MG63 (cell line): ENCODE data around the gene TEDC2. TPM values are rescaled to one million over a fixed set of nuclear protein-coding genes. Genes with fewer than 3 reads are reported as not detected.

Experiments
- DNase-seq: peaks from one replicate; pipeline ENCODE4 v3.0.0-alpha.2; 2020
- H3K27me3 ChIP-seq: fragments of 250-450 bp; sonication (Bioruptor Pico); 2 replicates; pipeline ENCODE4 v1.5.1; 2020; ENCODE audit warnings: mild to moderate bottlenecking, moderate library complexity
- H3K36me3 ChIP-seq: fragments of 250-450 bp; sonication (Bioruptor Pico); 2 replicates; pipeline ENCODE4 v1.5.1; 2020; ENCODE audit warnings: mild to moderate bottlenecking, moderate library complexity
- H3K4me3 ChIP-seq: fragments of 250-450 bp; sonication (Bioruptor Pico); 2 replicates; pipeline ENCODE4 v1.5.1; 2020; ENCODE audit warnings: mild to moderate bottlenecking, moderate library complexity
- H3K9me3 ChIP-seq: fragments of 250-450 bp; sonication (Bioruptor Pico); 2 replicates; pipeline ENCODE4 v1.5.1; 2020; ENCODE audit warnings: mild to moderate bottlenecking, moderate library complexity
- total RNA-seq: library from RNA; depleted of rRNA; stranded (reverse); fragments of >200 nt; shearing (Covaris generic); gene quantifications from 2 replicates; pipeline ENCODE4 v1.2.3, GENCODE V29; 2014; ENCODE audit warnings: low replicate concordance

TEDC2 gene
- total RNA-seq, 1 experiment from 2014 or later, result 38.6 TPM

DNA sequence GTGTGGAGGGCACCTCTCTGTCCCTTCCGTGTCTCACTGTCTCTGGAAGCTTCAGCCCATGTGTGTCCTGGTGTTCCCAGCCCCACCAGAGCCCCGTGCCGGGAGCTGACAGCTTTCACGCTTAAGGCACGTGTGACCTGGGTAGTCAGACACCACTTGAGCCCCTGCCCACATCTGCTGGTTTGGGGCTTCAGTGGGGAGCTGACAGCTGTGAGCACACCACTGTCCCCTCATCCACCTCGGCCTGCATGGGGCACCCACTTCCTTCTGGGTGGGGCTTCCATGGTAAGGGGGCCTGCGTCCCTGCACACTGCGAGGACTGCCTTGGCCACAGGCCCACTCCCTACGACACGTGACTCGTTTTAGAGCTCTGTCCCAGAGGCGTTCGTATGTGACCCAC lies 2.6 kb upstream of the TEDC2 start:
- peaks cover 68% of the 10 kb centered on the region for H3K36me3 ChIP-seq

DNA sequence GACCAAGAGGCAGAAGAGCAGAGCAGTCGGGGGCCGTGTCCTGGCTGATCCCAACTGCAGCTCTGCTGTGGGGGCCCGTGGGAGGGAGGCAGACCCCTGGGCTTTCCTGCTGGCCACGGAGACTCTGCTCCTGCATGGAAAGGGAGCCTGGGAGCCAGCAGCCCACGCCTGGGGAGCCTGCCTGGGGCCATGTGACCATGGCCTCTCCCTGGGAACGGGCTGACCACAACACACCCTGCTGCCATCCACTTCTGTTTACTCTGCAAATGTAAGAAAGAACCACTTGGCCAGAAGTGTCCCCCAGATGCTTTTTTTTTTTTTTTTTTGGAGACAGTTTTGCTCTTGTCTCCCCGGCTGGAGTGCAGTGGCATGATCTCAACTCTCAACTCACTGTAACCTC lies 2.0 kb upstream of the TEDC2 start:
- Histone ChIP-seq H3K9me3 (no peaks in the 10 kb centered on the region), H3K4me3 (no peak overlapping the region), H3K27me3 (no peaks in the 10 kb centered on the region), H3K36me3 (peaks cover 62% of the 10 kb centered on the region)
- no peak for DNase-seq

More for the DNA sequence above, 2.6 kb upstream of the TEDC2 start:
- H3K27me3 ChIP-seq, result no peaks in the 10 kb centered on the region
- DNase-seq, result no peak
- no peak overlapping the region for H3K4me3 ChIP-seq
- H3K9me3 ChIP-seq, result no peaks in the 10 kb centered on the region

DNA sequence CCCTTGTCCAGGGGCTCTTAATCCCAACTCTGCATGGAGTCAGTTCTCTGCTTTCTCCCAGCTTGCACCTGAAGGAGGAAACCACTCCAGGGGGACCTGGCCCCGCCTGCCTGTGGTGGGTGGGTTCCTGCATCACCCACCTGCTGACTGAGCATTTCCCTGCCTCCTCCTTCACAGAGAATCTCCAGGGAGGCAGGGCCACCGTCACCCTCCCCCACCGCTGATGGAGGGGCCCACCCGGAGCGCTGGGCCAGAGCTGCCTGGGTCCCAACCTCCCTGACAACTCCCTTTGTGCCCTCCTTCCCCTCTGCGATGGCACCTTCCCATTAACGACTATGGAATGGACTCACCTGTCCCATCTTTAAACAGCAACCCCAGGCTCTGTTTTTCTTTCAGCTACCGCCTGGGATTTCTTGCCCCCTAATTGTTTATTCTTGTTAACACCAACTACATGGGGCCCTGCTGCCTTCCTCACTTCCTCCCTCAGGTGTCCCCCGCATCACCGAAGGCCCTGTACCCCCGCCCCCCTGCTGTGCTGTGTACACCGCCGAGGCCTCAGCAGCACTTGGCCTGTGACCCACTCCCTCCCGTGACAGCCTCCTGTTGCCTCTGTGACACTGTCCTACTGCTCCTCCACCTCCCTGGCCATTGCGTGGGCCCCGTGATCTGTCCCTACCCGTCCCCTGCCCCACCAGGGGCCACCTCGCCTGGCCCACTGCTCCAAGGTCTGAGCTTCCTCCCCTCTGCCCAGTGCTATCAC lies 842 bp upstream of the TEDC2 start:
- peaks cover 51% of the 10 kb centered on the region for H3K36me3 ChIP-seq
- DNase-seq, result no peak

DNA sequence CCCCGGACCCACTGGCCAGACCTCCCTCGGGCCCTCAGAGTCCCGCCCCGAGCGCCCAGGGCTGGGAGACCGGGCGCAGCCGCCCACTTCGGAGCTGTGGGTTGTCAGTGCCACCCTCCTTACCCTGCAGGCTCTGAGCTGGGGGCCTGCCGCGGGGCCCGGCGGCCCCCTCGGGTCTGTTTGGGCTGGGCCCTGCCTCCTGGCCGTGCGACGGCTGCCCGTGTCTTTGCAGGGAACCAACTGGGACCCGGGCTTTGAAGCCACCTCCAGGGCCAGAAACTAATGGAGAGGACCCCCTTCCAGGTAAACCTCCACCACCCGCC lies 443 bp downstream of the TEDC2 start:
- DNase-seq, result no peak
- Histone ChIP-seq H3K9me3 (no peaks in the 10 kb centered on the region), H3K36me3 (peaks cover 38% of the 10 kb centered on the region), H3K4me3 (peak overlapping the region; percentile 60), H3K27me3 (no peaks in the 10 kb centered on the region)

More for the DNA sequence above, 842 bp upstream of the TEDC2 start:
- no peaks in the 10 kb centered on the region for H3K27me3 ChIP-seq
- H3K4me3 ChIP-seq, result peak overlapping the region; percentile 60
- H3K9me3 ChIP-seq, result no peaks in the 10 kb centered on the region

DNA sequence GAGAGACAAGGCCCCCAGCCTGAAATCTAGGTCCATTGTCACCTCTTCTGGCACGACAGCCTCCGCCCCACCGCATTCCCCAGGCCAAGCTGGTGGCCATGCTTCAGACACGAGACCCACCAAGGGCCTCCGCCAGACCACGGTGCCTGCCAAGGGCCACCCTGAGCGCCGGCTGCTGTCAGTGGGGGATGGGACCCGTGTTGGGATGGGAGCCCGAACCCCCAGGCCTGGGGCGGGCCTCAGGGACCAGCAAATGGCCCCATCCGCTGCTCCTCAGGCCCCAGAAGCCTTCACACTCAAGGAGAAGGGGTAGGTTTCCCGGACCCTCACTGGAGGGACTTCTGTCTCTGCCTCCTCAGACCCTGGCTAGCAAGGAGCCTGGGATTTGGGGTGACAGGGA lies 1.0 kb downstream of the TEDC2 start:
- H3K27me3 ChIP-seq, result no peaks in the 10 kb centered on the region
- H3K4me3 ChIP-seq, result peak overlapping the region; percentile 60
- DNase-seq, result no peak
- H3K9me3 ChIP-seq, result no peaks in the 10 kb centered on the region
- H3K36me3 ChIP-seq, result peaks cover 32% of the 10 kb centered on the region

DNA sequence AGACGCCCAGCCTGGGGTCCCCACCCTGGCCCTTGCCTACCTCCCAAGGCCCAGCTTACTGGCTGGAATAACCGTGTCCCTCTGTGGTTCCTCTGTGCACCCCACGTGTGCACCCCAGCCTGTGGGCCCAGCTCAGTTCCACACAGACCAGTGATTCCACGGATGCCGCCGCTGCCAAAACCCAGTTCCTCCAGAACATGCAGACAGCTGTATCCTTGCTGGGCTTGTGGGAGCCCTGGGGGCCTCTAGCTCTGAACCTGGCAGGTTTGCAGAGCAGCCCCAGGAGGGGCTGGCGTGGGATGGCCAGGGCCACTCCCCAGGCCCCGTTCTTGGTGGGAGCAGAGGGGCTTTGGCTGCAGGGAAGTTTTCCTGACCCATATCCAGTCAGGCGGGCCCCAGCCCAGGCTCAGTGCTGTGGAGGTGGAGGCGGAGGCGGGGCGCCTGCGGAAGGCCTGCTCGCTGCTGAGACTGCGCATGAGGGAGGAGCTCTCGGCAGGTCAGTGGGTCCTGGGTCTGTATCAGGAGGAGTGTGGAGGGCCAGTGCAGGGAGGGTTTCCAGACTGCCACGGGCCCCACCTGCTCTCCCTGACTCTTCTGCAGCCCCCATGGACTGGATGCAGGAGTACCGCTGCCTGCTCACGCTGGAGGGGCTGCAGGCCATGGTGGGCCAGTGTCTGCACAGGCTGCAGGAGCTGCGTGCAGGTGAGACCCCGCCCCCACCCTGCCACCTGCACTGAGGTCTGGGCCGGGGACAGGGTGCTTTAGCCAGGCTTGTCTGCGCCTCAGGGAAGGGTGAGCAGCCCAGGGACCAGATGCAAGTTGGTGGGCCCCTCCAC lies 2.3 kb downstream of the TEDC2 start:
- Histone ChIP-seq H3K27me3 (no peaks in the 10 kb centered on the region), H3K9me3 (no peaks in the 10 kb centered on the region), H3K36me3 (peaks cover 19% of the 10 kb centered on the region), H3K4me3 (no peak overlapping the region)
- no peak for DNase-seq

DNA sequence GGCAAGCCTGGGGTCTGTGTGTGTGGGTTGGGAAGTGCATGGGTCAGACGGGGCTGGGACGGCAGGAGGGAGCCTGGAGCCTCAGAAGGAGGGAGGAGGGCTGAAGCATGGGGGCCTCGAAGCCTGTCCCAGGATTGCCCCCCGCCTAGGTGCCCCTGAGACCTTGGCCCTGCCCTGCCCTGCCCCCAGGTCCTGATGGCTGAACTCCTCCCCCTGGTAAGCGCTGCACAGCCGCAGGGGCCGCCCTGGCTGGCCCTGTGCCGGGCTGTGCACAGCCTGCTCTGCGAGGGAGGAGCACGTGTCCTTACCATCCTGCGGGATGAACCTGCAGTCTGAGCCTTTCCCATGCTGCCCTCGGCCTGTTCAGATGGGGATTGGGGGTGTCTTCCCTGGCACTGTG lies 4.4 kb downstream of the TEDC2 start:
- no peak for DNase-seq
- Histone ChIP-seq H3K9me3 (no peaks in the 10 kb centered on the region), H3K36me3 (peaks cover 13% of the 10 kb centered on the region), H3K4me3 (no peak overlapping the region), H3K27me3 (no peaks in the 10 kb centered on the region)

DNA sequence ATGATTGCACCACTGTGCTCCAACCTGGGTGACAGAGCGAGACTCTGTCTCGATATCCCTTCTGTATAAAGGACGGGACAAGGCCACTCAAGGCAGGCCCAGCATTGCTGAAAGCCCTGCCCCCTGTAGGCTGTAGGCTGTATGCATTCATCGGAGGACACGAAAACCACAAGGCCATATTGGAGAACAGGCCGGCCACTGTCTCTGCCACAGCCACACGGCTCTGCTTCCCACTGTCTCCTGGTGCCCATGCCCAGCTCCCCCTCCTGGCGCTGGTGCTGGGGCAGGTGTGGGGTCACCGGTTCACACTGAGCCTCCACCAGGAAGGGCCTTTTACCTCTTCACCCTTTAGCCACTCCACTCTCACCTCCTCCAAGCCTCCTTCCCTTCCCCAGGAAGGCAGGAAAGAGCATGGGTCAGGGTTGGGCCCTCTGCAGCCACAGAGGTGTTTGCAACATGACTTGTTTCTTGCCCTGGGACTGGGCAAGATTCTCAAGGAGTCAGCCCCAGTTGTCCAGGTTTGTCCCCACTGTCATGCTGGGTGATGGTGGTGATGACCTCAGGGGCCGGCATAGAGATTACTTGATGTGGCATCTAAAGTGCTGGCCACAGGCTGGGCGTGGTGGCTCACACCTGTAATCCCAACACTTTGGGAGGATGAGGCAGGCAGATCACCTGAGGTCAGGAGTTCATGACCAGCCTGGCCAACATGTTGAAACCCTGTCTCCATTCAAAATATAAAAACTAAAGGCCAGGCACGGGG lies 5.9 kb downstream of the TEDC2 start:
- Histone ChIP-seq H3K9me3 (no peaks in the 10 kb centered on the region), H3K36me3 (peaks cover 10% of the 10 kb centered on the region), H3K4me3 (no peak overlapping the region), H3K27me3 (no peaks in the 10 kb centered on the region)
- no peak for DNase-seq

DNA sequence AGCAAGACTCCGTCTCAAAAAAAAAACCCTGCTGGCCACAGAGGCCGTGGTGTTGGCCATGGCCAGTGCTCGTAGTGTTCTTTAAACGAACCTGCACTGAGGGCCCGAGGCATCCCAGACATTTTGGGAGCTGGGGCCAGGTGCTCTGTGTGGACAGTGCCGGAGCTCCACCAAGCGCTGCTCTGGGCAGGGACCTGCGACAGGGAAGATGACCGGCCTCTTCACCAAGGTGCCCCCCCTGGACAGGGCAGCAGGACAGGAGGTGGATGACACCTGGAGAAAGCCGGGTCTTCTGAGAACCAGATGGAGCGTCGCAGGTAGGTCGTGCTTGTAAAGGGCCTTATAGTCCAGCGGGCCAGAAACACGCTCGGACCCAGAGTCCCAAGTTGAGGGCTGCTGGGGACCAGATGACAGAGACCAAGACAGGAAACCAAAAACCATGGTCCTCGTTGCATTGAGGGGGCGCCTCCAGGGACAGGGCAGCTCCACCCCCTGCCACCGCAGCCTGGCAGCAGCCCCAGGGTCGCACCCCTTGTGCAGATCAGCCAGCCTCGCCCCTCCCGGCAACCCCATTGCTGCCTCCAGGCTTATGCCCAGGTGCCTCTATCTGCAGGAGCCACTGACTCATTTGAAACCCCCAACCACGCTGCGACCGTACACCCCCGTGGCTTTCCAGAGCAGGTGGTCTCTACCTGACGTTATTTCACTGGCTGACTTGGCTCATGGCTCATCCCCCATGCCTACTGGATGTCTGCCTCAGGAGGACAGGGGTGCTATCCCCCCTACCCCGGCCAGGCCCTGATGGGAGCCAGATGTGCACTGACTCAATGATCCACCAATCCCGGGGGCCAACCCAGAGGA lies 7.0 kb downstream of the TEDC2 start:
- H3K27me3 ChIP-seq, result no peaks in the 10 kb centered on the region
- H3K4me3 ChIP-seq, result no peak overlapping the region; the same call in 1 of the 2 replicates
- no peaks in the 10 kb centered on the region for H3K9me3 ChIP-seq
- peaks cover 4% of the 10 kb centered on the region for H3K36me3 ChIP-seq
- no peak for DNase-seq

DNA sequence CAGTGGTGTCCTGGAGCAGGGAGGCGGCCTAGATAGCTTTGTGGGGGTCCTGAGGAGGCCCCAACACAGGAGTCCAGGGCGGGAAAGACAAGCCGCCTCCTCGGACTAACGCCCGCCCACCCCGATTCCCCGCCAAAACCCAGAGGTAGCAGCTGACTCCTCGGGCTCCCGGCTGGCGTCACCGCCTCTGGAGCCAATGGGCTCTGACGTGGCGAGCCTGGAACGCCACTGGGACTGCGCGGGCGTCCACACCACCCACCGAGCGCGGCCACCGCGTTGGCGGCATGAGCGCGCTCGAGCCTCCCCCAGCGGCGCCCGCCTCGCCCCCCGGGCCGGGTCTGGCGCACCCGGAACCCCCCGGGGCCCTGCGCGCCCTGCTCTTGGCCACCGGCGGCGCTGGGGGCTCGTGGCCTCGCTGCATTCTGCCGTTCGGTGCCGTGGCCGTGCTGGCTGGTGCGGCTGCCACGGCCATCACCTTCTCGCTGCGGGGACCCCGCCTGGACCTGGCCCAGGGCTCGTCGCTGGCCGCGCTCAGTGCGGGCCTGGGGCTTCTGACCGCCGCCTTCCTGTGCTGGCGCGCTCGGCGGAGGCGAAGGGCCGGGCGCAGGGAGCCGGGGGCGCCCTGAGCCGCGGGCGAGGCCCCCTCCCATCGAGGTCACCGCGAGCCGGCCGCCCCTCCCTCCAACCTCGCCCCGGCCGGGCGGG lies 7.8 kb downstream of the TEDC2 start:
- H3K4me3 ChIP-seq, result peak overlapping the region; percentile 36
- H3K27me3 ChIP-seq, result no peaks in the 10 kb centered on the region
- H3K36me3 ChIP-seq, result no peaks in the 10 kb centered on the region
- DNase-seq, result peak; percentile 91
- no peaks in the 10 kb centered on the region for H3K9me3 ChIP-seq

DNA sequence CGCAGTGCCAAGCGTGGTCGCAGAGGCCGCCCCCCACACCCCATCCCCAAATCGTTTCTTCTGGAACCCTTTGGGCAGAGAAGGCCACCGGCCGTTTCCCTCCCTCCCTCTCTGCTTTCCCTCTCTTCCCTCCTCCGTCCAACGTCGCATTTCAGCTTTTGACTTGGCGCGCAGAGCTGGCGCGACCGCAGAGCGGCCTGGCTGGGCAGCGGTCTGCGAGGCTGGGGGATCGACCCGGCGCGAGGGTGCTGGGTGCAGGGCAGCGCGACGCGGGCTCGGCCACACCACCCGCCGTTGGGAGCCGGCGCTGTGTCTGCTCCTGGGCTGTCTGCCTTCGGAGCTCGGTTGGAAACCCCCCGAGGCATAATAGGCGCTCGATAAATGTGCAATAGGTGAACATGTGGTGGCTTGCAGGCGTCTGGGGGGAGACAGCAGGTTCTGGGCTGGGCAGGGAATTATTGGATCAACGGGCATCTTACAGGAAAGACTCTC lies 8.4 kb downstream of the TEDC2 start:
- H3K27me3 ChIP-seq, result no peaks in the 10 kb centered on the region
- peak; percentile 49 for DNase-seq
- peak overlapping the region; percentile 36 for H3K4me3 ChIP-seq
- H3K9me3 ChIP-seq, result no peaks in the 10 kb centered on the region
- H3K36me3 ChIP-seq, result no peaks in the 10 kb centered on the region

DNA sequence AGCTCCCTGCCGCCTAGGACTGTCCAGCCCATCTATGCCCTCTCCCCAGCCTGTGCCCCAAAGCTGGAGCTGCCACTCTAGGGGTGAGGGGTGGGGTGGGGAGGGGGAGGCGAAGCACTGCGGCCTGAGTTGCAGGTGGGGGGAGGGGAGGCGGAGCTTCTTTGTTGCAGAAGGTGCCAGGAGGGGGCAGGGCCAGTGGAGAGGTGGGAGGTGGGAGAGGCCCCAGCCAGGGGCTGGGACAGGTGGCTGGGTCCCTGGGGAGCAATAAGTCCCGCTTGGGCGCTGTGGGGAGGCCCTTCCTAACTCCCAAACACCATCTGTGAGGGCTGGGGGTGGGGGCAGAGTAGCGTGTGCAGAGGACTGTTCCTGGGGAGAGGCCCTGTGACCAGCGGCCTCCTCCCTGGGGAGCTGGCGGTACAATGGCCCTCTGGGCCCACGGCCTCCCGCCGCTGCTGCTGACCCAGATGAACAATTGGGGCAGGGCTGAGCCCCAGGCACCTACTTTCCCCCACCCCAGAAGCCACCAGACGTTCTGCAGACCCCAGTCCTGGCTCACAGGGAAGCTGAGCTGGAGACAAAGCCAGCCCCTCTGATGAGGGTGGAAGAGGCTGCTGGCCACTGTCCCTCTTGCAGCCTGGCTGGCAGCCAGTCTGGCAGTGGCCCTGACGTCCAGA lies 9.0 kb downstream of the TEDC2 start:
- Histone ChIP-seq H3K9me3 (no peaks in the 10 kb centered on the region), H3K27me3 (no peaks in the 10 kb centered on the region), H3K36me3 (no peaks in the 10 kb centered on the region), H3K4me3 (peak overlapping the region; percentile 36)
- DNase-seq, result no peak

DNA sequence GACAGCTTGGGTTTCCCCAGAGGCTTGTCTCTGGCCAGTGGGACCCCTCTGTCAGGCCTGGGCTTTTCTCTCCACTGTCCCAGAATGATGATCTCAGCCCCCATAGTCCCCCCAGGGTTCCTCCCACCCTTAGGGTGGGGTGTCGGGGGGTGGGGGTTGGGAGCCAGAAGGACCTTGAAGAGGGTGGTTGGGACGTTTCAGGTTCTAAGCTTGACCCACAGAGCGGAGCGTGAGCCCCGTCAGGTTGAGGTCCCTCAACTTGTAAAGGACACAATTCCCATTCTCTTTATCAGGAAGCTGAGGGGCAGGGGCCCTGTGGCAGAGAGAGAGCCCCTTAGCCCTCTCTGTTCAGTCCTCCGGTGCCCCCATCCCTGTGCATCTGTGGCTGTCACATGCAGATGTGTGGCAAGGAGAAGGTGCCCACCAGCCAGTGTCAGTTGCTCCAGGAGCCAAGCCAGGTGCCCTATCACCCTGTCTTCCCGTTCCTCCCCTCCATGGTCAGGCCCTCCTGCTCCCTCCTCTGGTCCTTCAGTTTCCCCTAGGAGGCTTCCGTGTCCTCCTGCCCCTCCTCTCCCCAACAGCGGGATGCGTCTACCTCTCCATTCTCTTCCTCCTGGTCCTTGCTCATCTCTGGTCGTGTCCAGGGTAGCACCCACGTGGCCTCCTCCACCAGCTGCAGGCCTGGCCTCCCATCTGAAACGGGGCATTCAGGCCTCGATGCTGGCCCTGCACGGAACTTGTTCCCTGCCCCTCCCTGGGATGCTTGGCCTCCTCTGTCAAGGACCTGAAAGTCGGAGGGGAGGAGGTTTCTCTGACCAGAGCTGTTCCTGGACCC lies 9.7 kb downstream of the TEDC2 start:
- H3K36me3 ChIP-seq, result no peaks in the 10 kb centered on the region
- DNase-seq, result no peak
- H3K4me3 ChIP-seq, result no peak overlapping the region
- no peaks in the 10 kb centered on the region for H3K27me3 ChIP-seq
- no peaks in the 10 kb centered on the region for H3K9me3 ChIP-seq

DNA sequence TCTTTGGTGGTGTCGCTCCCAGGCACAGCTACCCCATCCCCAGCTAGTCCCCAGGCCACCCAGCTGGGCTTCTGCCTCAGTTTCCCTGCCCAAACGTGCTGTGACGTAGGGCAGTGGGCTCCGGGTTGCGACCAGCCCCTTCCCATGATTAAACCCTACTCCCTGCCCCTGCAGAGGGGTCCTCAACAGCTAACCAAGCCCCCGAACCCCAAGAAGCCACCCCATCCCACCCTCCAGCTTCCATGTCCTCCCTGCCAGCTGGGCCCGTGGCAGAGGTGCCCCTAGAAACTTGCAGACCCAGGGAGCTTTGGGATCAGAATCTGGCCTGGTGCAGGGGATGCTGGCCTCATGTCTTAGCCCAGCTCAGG lies 10.3 kb downstream of the TEDC2 start:
- Histone ChIP-seq H3K9me3 (no peaks in the 10 kb centered on the region), H3K36me3 (no peaks in the 10 kb centered on the region), H3K4me3 (no peak overlapping the region), H3K27me3 (no peaks in the 10 kb centered on the region)
- DNase-seq, result no peak

DNA sequence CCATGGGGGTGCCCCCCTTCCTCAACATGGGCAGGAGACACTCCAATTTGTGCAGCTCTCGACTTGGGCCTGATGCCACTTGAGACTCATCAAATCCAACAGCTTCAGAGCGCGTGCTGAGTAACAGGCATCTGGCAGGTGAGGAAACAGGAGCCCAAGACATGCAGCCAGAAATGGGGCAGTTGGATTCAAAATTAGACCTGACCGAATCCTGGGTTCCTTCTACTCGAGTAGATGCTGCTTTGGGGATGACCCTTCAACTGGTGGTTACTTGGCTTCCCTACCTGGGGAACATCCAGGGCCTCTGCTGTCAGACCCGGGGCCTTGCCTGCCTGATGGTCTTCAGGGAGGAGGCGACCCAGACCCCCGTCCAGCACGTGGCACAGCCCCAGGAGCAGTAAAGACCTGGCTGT lies 10.7 kb downstream of the TEDC2 start:
- Histone ChIP-seq H3K36me3 (no peaks in the 10 kb centered on the region), H3K4me3 (no peak overlapping the region), H3K27me3 (no peaks in the 10 kb centered on the region), H3K9me3 (no peaks in the 10 kb centered on the region)
- DNase-seq, result no peak
